ENCODE data around the gene MOB3C.

DNA sequence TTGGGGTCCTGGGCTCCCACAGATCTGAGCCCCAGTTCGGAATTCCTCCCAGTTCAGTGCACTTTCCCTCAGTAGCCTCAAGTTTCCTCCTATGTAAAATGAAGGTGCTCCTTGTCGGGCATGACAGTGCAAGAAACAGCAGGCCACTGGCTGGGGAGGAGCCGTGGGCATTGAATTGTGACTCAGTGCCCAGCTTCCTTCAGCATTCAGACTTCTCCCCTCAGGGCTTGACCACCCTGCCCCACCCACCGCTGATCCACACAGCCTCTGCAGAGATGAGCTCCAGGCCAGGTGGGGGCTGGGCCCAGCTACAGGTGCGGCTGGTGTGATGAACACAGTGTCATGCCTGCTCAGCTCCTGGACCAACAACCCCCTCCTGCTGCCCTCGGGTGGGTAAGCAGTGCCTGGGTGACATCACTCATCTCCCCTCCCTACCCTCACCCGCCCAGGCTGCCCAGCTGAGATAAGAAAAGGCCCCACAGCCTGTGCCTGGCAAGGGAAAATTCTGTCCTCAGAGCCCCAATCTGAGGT is 4.9 kb downstream of the MOB3C start:
- TF ChIP-seq POLR2AphosphoS5 (IDR thresholded peaks at IDR 0.05; ENCODE audit: low read depth, low read length) (no peak), REST (IDR thresholded peaks at IDR 0.05; ENCODE audit: insufficient read depth in 1 of 2, low read depth in 2 of 2, low read length in 2 of 2) (no peak)
